Measurements from ENCODE around the gene DOCK1.

DNA sequence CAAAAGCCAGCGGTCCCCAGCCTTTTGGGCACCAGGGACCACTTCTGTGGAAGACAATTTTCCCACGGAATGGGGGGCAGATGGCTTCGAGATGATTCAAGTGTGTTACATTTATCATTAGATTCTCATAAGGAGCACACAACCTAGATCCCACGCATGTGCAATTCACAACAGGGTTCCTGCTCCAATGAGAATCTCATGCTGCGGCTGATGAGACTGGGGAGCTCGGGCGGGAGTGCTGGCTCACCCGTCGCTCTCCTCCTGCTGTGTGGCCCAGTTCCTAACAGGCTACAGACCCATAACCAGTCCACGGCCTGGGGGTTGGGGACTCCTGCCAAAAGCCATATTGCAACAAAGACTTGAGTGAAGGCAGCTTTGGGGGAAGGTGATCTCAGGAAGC, 26.6 kb upstream of the DOCK1 start:
- no peak for TF ChIP-seq EP300 (conservative IDR thresholded peaks at IDR 0.05; ENCODE audit: poor library complexity, severe bottlenecking)
- TF ChIP-seq, protein P1, sequence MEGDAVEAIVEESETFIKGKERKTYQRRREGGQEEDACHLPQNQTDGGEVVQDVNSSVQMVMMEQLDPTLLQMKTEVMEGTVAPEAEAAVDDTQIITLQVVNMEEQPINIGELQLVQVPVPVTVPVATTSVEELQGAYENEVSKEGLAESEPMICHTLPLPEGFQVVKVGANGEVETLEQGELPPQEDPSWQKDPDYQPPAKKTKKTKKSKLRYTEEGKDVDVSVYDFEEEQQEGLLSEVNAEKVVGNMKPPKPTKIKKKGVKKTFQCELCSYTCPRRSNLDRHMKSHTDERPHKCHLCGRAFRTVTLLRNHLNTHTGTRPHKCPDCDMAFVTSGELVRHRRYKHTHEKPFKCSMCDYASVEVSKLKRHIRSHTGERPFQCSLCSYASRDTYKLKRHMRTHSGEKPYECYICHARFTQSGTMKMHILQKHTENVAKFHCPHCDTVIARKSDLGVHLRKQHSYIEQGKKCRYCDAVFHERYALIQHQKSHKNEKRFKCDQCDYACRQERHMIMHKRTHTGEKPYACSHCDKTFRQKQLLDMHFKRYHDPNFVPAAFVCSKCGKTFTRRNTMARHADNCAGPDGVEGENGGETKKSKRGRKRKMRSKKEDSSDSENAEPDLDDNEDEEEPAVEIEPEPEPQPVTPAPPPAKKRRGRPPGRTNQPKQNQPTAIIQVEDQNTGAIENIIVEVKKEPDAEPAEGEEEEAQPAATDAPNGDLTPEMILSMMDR (IDR thresholded peaks at IDR 0.05; ENCODE audit: poor library complexity, severe bottlenecking): no peak
- TF ChIP-seq TAF1 (IDR thresholded peaks at IDR 0.05; ENCODE audit: low read depth): no peak

Data from neural cell (in vitro differentiated cells).